Heart left ventricle (tissue), 13 donors: ENCODE results near the gene SYT11.

Experiments used
- POLR2A ChIP-seq, 2 donors: fragments of 450-650 bp; IDR thresholded peaks; one replicate each; pipeline ENCODE4 v1.6.1; 2017; ENCODE audit warnings: antibody characterized with exemption in 2 of 2, mild to moderate bottlenecking in 2 of 2, moderate library complexity in 2 of 2
- TF ChIP-seq, protein P1 (sequence below), 12 donors: fragments of 200-600 bp; sonication (generic) in 4 of 12; IDR thresholded peaks; one replicate each; pipeline versions ENCODE4 v1.5.0 to v1.8.0; 2018 to 2022; ENCODE audit warnings: antibody characterized with exemption in 12 of 12, mild to moderate bottlenecking in 5 of 12
- donor health status: ischemic (EF 13 %, LVEDD 7.1; RV severe dilation, severe dysfunction).
- donor health status: DM: no; HTN: yes; CAD: no.
- donor health status: DM: no; HTN: no; CAD: no.
- donor health status: ischemic (EF 25% LVEDD 6.9; RV normal size, moderate dysfunction).
- donor health status: ischemic (EF 25% LVEDD 5.7; RV mildly dilated, moderate dysfunction).
- donor health status: ischemic (EF 35%, LVEDD 5.7; RV mildly dilated, moderate dysfunction).
- donor health status: nonischemic (EF 11% LVEDD 7.7; RV severe dilation, severe dysfunction).
- donor health status: DM: yes; HTN: yes; CAD: no.
- donor health status: PGD.
- donor health status: ischemic (EF 29% LVEDD 5.4; RV normal size, mild dysfunction).
- donor health status: nonischemic (EF 23%, LVEDD 6.1; RV moderate dilation, normal function).

DNA sequence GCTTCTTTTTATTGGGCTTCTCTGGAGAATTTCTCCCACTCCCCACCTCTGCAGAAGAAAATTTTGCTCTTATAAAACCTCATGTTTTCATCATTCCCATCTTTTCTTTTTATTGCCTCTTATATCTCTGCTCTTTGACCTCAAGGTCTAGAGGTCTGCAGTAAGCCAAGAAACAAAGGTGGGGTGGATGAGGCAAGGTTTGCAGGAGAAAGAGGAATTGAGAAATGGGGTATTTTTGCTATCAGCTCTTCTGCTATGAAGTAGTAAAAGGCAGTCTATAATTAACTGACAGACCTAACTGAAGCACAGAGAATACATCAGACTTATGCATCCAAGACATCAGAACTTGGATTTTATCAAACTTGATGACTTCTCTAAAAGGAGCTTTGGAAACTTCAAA is 22.9 kb downstream of the SYT11 start:
- TF ChIP-seq, protein P1, sequence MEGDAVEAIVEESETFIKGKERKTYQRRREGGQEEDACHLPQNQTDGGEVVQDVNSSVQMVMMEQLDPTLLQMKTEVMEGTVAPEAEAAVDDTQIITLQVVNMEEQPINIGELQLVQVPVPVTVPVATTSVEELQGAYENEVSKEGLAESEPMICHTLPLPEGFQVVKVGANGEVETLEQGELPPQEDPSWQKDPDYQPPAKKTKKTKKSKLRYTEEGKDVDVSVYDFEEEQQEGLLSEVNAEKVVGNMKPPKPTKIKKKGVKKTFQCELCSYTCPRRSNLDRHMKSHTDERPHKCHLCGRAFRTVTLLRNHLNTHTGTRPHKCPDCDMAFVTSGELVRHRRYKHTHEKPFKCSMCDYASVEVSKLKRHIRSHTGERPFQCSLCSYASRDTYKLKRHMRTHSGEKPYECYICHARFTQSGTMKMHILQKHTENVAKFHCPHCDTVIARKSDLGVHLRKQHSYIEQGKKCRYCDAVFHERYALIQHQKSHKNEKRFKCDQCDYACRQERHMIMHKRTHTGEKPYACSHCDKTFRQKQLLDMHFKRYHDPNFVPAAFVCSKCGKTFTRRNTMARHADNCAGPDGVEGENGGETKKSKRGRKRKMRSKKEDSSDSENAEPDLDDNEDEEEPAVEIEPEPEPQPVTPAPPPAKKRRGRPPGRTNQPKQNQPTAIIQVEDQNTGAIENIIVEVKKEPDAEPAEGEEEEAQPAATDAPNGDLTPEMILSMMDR (IDR thresholded peaks at IDR 0.05) = no peak
- TF ChIP-seq POLR2A (IDR thresholded peaks at IDR 0.05) = no peak
